HL-60/S4 treated with phorbol 12-myristate 13-acetate at 8.2 ng/mL for 4 days and 3 days (cell line): ENCODE data around the gene CPNE5.
"Not testable (repeated sequence)": the region's sequence is repeated elsewhere in the genome, so short reads cannot be mapped to it uniquely, and the experiment has no call there.

Experiments
- in situ Hi-C: fragments of 300-500 bp; cut with MboI; formaldehyde crosslinking; loops from 2 replicates; pipeline ENCODE4 v1.15.0; 2022; ENCODE audit warnings: low sequenced_read_pairs

The CPNE5 gene

DNA sequence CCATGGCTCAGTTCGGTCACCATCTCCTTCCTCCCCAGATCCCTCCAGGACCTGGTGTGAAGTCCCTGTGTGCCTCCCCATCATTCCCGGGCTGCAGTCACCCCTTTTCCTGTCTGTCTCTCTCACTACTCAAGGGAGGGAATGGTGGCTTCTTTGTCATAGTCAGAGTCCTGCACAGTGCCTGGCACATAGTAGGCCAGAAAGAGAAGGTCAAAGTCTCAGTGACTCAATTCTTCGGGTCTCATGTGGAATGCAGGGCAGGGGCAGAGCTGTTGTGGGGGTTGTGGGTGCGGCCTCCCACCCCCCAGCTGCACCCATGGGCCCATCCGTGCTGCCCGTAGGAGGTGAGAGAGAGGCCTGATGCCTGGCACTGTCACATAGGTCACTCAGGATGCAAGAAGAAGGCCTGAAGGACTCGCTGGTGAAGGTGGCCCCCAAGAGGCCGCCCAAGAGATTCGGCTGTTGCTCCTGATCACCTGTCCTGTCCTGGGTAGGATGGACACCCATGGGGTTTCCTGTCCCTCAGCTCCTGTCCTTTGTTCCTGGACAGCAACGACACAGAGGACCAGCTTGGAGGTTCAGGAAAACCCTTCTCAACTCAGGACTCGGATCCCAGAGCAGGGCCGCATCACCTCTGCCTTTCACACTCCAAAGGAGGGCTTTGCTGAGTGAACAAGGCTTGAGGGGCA lies 107.5 kb downstream of the CPNE5 start:
- in situ Hi-C loops: no loop called here

DNA sequence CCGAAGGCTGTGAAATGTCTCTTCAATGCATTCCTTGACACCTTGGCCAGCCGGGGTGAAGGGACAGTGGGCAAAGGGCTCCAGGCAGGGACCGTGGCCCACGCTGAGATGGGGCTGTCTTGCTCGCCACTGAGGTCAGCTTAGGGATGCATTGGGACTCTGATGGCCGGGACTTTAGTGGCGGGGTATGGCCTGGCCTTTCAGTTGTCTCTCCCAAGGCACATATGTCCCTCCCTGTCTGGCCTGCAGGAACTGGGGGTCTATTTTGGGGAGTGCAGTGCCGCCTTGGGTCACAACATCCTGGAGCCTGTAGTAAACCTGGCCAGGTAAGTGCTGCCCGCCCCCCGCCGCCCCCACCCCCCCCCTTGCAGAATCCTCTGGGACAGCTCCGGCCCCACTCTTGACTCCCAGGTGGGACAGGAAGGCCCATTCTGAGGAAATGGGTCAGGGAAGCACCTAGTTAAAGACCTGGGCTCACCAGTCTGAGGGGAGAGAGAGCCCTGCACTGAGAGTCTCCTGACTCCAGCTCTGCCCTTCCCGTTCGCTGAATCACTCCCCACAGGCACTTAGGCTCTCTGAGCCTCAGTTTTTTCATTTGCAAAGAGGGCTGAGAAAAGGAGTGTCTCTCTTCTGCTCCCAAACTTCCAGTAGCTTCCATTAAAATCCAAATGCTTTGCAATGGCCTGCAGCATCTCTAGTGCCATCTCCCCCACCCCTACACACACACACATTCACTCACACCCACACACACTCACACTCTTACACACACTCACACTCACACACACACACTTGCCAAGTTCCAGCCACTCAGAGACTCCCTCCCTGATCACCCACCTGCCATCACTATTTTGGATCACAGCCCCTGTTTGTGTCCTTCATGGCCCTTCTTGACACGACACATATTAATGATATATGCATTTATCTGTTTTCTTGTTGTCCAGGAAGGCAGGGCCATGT lies 108.5 kb downstream of the CPNE5 start:
- in situ Hi-C loops: no loop called here

DNA sequence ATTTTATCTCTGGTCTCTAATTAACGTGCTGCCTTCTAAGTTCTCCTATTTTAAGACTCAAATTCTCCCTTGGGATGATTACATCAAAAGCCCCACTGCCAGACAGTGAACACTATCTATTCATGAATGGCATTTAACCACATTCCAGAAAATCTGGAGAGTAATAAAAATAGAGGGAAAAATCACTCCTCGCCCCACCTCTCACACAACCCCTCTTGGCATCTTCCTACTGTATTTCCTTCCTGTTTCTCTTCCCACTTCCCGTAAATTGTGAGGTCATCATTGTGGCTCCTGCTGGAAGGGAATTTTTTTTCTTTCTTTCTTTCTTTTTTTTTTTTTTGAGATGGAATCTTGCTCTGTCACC lies 110.1 kb downstream of the CPNE5 start:
- in situ Hi-C loops: no loop called here

DNA sequence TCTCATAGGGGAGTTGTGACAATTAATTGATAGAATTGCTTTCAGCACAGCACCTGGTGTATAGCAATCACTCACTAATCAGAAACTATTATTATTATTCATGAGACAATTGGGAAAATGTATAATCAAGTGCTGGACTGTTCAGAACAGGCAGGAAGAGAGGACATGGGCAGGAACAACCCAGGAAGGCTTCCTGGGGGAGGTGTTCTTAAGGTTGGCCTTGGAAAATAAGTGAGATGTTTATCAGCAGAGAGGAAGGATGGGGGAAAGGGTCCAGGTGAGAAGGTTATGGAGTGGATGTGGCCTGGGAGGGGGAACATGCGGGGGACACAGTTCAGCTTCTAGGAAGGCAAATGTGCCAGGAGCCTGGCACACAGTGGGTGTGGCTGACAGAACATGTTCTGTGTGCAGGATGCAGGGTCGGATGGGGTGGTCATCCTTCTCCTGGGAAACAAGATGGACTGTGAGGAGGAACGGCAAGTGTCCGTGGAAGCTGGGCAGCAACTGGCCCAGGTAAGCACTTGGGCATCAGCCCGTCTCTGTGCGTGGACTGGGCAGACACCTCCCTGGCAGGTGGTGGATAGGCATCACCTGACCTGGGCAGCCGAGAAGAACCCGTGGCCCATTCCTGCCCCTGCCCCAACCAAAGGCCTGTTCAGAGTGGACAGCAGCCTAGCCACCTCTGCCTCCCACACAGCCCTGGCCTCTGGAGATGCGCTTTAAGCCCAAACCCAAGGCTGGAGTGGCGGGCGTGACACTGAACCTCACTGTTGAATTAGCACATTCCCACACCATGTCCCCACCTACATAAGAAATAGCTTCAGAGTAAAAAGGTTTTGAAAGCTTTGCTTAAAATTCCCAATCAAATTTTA lies 110.7 kb downstream of the CPNE5 start:
- in situ Hi-C loops: no loop called here

DNA sequence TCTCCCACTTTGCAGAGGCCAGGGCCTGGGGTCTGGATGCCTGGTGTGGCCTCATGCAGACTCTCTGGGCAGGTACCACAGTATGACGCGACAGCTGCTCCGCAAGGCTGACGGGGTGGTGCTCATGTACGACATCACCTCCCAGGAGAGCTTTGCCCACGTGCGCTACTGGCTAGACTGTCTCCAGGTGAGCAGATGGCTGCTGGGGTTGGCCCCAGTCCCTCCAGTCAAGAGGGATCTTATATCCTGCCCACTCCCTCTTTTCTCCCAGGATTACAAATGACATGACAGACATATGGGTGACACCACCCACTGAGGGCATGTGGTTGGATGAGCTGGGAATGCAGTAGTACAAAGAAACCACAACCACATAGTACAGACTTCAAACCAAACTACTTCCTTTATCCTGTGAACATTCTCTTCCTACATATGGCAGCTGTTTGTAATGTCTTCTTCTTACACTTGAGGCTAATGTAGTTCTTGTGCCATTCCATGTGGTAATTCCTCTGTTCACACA lies 111.7 kb downstream of the CPNE5 start:
- in situ Hi-C loops: no loop called here

DNA sequence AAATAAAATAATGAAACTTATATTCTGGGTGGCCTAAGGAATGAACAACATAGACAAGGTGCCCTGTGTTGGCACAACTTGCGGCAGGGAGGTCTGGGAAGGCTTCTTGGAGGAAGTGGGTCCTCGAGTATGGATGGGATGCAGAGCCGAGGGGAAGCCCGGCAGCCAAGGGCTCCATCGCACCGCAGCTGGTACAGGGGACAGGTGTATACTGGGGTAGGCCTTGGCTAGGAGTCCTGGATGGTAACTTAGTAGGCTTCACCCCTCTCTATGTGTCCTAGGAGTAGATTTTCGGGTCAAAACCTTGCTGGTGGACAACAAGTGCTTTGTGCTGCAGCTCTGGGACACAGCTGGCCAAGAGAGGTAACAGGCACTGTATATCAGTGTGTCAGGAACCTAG lies 113.7 kb downstream of the CPNE5 start:
- in situ Hi-C loops: no loop called here

DNA sequence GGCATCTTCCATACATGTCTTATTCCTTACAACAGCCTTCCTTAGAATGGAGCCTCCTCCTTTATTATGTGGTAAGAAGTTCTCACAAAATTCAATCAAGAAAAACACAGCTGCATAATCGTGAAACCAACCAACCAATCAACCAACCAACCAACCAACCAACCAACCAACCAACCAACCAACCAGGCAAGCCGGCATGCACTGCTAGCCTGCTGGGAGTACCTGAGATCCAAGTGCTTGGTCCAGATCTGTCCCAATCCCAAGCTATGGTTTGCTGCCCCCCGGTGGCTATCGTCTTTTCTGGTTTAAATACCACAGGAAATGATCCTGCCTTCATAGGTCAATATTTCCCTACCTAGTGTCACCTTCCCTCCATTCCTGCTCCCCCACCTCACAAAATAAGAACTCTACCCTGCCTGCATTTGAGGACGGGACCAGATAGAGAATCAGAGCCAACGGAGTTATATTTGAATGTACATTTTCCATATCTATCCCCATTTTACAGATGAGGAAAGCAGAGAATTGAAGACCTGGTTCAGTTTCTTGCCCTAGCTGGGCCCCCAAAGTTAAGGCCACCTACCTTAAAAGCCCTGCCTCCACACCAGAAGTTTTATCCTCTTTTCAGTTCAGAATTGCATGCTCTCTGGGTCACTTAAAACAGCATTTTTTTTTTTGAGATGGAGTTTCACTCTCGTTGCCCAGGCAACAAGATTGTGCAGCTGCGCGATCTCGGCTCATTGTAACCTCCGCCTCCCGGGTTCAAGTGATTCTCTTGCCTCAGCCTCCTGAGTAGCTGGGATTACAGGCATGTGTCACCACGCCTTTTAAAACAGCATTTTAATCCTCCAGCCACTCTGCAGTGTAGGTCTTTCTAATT lies 114.5 kb downstream of the CPNE5 start:
- in situ Hi-C loops: no loop called here

DNA sequence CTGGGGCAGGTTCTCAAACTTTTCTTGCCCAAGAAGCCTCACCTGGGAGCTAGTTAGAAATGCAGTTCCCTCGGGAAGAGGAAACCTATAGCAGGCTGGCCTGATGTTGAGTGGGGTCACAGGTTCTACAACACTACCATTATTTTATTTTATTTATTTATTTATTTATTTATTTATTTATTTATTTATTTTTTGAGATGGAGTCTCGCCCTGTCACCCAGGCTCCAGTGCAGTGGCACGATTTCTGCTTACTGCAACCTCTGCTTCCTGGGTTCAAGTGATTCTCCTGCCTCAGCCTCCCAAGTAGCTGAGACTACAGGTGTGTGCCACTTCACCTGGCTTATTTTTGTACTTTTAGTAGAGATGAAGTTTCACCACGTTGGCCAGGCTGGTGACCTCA lies 115.3 kb downstream of the CPNE5 start:
- in situ Hi-C loops: not testable (repeated sequence)

DNA sequence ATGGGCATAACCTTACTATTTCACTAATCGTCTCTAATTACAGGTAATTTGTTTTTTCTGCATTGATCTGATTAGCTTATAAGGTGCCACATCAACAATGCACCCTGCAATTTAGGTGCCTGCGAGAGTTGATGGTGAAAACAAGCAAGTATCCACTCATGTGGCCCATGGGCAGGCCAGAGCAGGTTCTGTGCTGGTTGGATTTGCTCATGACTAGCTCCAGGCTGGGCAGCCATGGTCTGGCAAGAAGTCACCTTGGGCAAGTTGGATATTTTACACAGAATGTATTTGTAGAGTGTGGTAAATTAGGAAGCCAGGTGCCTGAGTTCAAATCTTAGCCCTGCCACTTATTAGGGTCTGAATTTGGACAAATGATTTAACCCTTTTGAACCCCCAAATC lies 116.4 kb downstream of the CPNE5 start:
- in situ Hi-C loops: no loop called here

DNA sequence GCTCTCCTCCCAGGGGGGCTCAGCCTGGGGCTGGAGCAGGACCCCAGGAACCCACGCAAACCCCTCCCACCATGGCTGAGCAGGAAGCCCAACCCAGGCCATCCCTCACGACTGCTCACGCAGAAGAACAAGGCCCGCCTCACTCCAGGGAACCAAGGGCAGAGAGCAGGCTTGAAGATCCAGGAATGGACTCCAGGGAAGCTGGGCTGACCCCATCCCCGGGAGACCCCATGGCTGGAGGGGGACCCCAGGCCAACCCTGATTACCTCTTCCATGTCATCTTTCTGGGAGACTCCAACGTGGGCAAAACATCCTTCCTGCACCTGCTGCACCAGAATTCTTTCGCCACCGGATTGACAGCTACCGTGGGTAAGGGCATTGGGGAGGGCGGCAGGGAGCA lies 116.9 kb downstream of the CPNE5 start:
- in situ Hi-C loops: no loop called here

DNA sequence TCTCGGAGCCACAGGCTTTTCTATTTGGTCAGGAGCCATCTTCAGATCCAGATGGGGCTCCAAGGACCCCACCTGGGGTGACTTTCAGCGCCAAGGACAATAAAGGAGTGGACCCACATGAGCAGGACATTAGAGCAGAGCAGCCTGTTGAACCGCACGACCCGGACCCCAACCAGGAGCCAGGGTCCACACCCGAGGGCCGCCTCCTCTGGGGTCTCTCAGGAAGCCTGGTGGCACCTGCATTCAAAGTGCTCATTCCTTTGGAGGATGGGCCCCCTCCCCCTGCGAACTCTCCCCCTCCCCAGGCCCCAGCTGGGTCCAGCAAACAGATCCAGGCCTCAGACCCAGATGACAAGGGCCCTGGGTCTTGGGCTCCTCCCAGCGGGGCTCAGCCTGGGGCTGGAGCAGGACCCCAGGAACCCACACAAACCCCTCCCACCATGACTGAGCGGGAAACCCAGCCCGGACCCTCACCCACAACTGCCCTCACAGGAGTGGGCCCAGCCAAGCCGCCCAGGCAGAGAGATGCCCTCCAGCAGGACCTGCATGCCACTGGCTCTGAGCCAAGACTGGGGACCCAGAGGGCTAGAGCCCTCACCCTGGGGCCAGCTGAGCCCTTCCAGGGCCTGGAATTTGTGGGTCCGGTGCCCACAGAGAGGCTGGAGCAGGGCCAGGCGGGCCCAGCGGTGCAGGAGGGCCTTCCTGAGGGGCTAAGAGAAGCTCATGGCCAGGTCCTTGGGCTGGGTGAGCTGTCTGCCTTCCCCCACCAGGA lies 117.7 kb downstream of the CPNE5 start:
- in situ Hi-C loops: no loop called here

DNA sequence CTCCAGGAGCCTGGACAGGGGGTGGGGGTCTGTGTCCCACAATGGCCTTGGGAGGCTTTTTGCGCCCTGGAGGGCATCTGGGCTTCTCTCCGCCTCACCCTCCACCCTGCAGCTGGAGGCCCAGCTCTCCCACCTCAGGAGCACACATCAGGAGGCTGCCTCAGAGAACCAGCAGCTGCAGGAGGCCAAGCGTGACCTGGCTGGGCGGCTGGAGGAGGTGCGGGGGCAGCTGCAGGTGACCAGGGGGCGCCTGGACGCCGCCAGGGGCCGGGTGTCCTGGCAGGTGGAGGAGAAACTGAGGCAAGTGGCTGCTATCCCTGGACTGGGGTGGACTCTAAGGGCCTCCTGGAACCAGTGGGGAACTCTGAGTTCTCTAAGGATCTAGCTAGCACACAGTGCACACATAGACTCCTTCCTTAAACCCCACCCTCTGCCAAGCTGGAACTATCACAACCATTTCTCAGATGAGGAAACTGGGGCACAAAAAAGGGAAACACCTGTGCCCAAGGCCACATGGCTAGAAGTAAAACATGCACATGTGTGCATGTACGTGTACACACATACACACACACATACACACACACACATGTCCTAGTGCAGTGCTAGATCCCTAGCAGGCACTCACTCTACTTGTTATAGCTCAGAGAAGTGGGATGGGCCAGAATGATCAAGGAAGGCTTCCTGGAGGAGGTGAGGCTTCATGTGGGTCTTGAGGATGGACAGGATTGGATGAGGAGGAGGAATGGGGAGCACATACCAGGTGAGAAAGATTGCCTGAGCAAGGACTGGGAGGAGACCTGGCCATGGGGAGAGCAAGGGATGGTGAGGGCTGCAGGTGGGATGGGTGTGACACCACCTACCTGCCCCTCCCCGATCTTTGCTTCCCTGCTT lies 118.7 kb downstream of the CPNE5 start:
- in situ Hi-C loops: no loop called here

DNA sequence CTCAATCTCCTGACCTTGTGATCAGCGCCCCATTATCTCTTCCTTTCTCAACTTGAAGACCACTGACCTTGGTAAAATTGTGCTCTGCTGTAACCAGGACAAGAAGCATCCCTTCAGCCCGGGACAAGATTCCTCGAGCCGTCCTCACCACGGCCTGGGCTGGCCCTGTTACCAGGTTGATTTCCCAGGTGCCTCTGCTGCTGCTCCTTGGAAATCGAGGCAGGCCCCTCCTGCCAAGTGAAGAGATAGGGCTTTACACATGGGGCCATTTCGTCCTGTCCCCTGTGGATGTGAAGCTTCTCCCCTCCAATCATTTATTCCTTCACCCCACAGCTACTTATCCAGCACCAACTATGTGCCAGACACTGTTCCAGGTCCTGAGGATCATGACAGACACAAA lies 120.1 kb downstream of the CPNE5 start:
- in situ Hi-C loops: no loop called here

DNA sequence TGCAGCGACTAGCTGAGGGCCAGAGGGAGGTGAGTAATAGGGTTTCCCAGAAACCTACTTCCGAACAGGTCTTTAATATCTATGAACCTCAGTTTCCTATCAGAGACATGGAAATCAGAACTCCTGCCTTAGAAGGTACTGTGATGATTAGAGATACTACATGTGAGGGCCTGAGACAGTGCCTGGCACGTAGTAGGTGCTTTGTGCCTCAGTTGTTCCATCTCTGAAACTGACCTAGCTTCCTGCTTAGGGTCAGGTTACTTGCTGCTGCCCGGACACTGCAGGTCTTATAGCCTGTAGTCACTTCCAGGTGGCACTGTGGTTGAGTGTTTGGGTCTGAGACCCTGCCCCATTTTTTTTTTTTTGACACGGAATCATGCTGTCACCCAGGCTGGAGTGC lies 120.7 kb downstream of the CPNE5 start:
- in situ Hi-C loops: no loop called here

DNA sequence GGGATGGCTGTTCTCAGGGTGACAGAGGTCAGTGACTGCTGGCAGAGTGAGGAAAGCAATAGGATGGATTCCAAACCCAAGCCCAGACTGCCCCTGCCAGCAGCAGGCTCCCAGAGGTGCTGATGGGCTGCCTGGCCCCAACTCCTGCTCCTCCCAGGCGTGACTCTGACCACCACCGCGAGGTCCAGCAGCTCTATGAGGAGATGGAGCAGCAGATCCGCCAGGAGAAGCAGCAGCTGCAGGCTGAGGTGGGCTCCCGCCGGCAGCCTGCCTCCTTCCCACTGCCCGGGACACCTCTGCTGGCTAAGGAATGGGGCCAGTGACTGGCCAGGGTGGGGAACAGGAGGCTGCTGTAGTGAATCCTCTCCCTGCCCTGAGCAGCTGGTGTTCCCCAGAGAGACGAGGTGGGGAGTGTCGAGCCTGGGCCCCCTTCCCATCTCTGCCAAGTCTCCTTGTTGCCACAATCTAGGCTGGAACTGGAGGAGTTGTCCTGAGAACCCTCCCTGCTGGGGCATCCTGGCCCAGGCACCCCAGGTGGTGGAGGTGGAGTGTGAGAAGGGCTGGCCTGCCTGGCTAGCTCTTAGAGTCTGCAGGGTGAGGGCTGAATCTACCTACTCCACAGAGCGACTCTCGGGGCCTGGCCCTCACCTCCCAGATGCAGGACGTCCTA lies 121.2 kb downstream of the CPNE5 start:
- in situ Hi-C loops: no loop called here

DNA sequence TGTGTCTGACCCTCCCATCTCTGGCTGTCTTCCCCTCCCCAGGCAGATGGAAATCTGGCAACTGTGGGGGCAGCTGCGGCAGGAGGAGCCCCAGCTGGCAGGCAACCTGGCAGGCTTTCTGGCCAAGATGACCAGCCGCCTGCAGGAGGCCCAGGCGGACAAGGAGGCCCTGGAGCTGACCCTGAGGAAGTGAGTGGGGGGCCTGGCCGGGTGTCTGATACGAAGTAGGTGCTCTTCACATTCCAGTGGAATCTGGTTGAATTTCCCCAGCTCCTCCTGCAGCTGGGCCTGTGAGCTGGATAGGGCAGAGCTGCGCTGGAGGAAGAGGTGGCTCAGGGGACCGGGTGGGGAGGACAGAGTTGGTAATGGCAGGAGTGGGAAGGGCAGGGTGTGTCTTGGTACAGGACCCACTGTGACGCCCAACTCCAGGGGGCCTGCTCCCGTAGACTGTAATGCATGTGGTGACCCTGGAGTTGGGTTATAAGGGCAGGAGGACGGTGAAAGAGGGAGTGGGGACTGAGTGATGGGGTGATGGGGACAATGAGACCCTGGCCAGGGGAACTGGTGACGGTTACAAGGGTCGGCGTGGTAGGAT lies 121.9 kb downstream of the CPNE5 start:
- in situ Hi-C loops: no loop called here

DNA sequence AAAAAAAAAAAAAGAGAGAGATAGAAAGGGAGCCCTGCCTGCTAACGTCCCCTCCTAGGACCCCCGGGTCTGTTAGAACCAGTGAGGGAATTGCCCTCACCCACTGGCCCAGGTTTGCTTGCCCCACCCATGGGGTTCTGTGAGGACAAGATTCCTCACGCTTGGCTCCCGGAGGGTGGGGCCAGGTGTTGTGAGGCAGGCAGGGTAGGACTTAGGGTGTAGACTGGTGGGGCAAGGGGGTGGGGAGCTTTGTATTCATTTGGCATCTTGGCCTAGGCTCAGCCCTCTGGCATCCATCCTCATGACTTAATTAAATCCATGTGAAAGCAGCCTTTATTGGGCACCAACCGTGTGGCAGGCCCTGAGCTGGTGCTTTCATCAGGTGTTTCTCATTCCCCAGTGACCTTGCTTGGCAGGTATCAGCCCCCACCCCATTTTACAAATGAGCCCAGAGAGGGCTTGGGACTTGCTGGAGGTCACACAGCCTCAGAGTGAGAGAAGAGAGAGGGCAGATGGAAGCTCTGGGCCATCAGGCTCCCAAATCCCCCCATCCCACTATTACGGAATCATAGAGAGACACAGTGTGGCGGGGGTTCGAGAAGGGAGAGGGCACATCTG lies 122.7 kb downstream of the CPNE5 start:
- in situ Hi-C loops: no loop called here
